Measurements from ENCODE around the gene CCDC18. TPM values are rescaled to one million over a fixed set of nuclear protein-coding genes. Genes with fewer than 3 reads are reported as not detected.
"Not testable (repeated sequence)": the region's sequence is repeated elsewhere in the genome, so short reads cannot be mapped to it uniquely, and the experiment has no call there.

The CCDC18 gene
- total RNA-seq, 1 experiment from 2014 or later: 18.1 TPM

- TF ChIP-seq ZBTB33 (IDR thresholded peaks at IDR 0.05; ENCODE audit: extremely low read depth, insufficient replicate concordance, low read length) (no peak), RAD21 (IDR thresholded peaks at IDR 0.05; ENCODE audit: low read depth) (no peak), FOSL1 (IDR thresholded peaks at IDR 0.05; ENCODE audit: low read depth) (no peak), ZNF274 (IDR thresholded peaks at IDR 0.05; ENCODE audit: low read depth, low read length) (no peak), CTCF (IDR thresholded peaks at IDR 0.05 in 2 of 3, conservative IDR thresholded peaks at IDR 0.05 in 1 of 3; ENCODE audit: borderline replicate concordance in 1 of 3, insufficient read depth in 1 of 3, low read depth in 2 of 3, low read length in 2 of 3) (no peak), SRF (IDR thresholded peaks at IDR 0.05; ENCODE audit: low read depth) (no peak), EZH2phosphoT487 (IDR thresholded peaks at IDR 0.05; ENCODE audit: borderline replicate concordance) (no peak), POLR2AphosphoS5 (IDR thresholded peaks at IDR 0.05; ENCODE audit: low read depth, low read length) (no peak), TCF7L2 (IDR thresholded peaks at IDR 0.05; ENCODE audit: borderline replicate concordance, extremely low read depth, insufficient read depth, insufficient read length) (no peak), JUND (IDR thresholded peaks at IDR 0.05) (no peak), SIN3A (IDR thresholded peaks at IDR 0.05; ENCODE audit: low read depth) (no peak), YY1 (IDR thresholded peaks at IDR 0.05; ENCODE audit: extremely low read depth, insufficient replicate concordance, low read depth, low read length) (no peak), SP1 (IDR thresholded peaks at IDR 0.05; ENCODE audit: low read depth) (no peak)
Measured at GRCh38 chr1:93172778-93173177, 7.7 kb upstream of the CCDC18 start (continued).

DNA sequence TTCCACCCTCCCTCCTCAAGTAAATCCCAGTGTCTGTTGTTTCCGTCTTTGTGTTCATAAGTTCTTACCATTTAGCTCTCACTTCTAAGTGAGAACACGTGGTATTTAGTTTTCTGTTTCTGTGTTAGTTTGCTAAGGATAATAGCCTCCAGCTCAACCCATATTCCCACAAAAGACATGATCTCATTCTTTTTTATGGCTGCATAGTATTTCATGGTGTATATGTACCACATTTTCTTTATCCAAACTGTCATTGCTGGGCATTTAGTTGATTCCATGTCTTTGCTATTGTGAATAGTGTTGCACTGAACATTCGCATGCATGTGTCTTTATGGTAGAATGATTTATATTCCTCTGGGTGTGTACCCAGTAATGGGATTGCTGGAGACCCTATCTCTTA lies 5.9 kb upstream of the CCDC18 start:
- H3K9me3 ChIP-seq (ENCODE audit: control insufficient read depth in 1 of 2, insufficient read depth in 1 of 2, low read depth in 1 of 2, low read length in 2 of 2); H3K9me2 ChIP-seq (ENCODE audit: insufficient read depth); RAD21 ChIA-PET (ENCODE audit: low non-redundant PET in 1 of 2, low total read pairs in 2 of 2, uncharacterized antibody in 2 of 2, unreplicated experiment in 2 of 2); ATAC-seq; H3K27ac ChIP-seq (ENCODE audit: low read depth, low read length); H4K20me1 ChIP-seq (ENCODE audit: insufficient read depth); BruUV-seq (replicated peaks); POLR2A ChIA-PET; H3K27me3 ChIP-seq (ENCODE audit: insufficient read depth, low read length); H3K4me3 ChIP-seq (replicated peaks in 1 of 2; ENCODE audit: low read depth in 1 of 2, low read length in 2 of 2); H2AFZ ChIP-seq (ENCODE audit: low read depth, low read length, poor library complexity, severe bottlenecking); H3K4me2 ChIP-seq (ENCODE audit: low read length); H3K36me3 ChIP-seq (ENCODE audit: control insufficient read depth in 1 of 2, insufficient read depth in 2 of 2, low read length in 2 of 2); H3K9ac ChIP-seq (ENCODE audit: low read length); DNase-seq (ENCODE audit: low read depth, low spot score); intact Hi-C loops (cut with micrococcal nuclease); CTCF ChIA-PET: not testable (repeated sequence)
- H3K79me2 ChIP-seq (ENCODE audit: insufficient read depth, low read length): peaks cover 96% of the 10 kb centered on the region
- H3K4me1 ChIP-seq (ENCODE audit: control insufficient read depth in 1 of 2, insufficient read depth in 2 of 2, low read length in 2 of 2): peaks cover 0 to 15% of the 10 kb centered on the region in 2 experiments; a peak in 3 of 4 replicates

Measured in HCT116 (cell line).